ENCODE results near the gene ITPR2.

DNA sequence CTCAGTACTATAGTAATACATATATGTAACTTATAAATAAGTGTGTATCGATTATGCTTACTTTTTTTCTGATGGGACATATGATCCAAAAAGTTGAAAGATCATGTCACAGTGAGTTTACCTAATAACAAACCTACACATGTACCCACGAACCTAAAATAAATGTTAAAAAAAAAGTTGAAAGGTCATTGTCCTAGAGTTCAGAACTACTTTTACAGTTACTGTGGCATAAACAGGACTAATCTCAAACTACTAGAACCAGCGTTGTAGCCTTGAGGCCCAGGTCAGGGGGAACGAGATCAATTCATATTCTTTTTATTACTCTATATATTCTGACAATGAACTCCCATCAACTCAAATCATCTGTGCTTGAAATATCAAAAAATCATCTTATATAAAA is 81.8 kb downstream of the ITPR2 start:
- TF ChIP-seq, protein P1, sequence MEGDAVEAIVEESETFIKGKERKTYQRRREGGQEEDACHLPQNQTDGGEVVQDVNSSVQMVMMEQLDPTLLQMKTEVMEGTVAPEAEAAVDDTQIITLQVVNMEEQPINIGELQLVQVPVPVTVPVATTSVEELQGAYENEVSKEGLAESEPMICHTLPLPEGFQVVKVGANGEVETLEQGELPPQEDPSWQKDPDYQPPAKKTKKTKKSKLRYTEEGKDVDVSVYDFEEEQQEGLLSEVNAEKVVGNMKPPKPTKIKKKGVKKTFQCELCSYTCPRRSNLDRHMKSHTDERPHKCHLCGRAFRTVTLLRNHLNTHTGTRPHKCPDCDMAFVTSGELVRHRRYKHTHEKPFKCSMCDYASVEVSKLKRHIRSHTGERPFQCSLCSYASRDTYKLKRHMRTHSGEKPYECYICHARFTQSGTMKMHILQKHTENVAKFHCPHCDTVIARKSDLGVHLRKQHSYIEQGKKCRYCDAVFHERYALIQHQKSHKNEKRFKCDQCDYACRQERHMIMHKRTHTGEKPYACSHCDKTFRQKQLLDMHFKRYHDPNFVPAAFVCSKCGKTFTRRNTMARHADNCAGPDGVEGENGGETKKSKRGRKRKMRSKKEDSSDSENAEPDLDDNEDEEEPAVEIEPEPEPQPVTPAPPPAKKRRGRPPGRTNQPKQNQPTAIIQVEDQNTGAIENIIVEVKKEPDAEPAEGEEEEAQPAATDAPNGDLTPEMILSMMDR (IDR thresholded peaks at IDR 0.05), result no peak
- TF ChIP-seq POLR2A (IDR thresholded peaks at IDR 0.05) (no peak), EP300 (IDR thresholded peaks at IDR 0.05) (no peak)

Data from tibial nerve (tissue), 4 donors.